ENCODE measurements around the gene LIMS4.
"Not testable (repeated sequence)": the region's sequence is repeated elsewhere in the genome, so short reads cannot be mapped to it uniquely, and the experiment has no call there.

The LIMS4 gene, protein sequence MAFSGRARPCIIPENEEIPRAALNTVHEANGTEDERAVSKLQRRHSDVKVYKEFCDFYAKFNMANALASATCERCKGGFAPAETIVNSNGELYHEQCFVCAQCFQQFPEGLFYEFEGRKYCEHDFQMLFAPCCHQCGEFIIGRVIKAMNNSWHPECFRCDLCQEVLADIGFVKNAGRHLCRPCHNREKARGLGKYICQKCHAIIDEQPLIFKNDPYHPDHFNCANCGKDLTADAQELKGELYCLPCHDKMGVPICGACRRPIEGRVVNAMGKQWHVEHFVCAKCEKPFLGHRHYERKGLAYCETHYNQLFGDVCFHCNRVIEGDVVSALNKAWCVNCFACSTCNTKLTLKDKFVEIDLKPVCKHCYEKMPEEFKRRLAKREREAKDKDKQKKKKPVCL
- 0 reads per million in 2 donors for total RNA-seq

DNA sequence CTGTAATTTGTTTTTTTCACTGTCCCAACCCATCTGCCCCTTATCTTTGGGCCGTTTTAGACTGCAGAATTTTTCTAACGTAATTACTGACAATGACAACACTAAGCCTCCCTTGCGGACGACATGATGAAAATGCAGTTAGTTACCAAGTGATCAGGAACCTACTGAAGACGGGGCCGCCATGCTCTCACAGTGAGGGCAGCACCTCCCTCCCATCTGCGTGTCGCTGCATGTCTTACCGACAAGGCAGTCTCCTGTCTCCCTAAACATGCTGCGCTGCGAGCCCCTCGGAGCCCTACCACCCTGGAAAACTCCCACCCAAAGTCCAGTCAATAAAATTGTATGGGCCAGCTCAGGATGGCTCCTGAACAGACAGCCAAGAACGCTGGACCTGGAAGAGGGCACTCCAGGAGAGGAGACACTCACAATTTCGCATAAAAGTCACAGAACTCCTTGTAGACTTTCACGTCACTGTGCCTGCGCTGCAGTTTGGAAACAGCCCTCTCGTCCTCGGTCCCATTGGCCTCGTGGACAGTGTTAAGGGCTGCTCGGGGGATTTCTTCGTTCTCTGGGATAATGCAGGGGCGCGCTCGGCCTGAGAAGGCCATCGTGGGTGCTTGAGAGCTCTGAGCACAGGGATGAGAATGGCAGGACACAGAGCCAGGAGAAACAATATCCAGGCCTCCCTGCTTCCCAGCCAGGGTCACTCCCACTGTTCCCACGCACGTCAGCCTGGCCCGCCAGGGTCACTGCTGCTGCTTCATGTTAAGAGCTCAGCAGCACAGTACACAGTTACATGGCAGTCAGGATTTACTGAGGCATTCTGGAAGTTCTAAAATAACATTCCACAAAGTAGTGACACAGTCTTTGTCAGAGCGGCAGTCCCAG is at the start of gene LIMS4:
Gene LIMS4, minus strand, starts transcription at position 646 of the 888 bp plus-strand sequence. Its CDS starts 38 bp downstream, at position 608.
- not testable (repeated sequence) for DNase-seq

DNA sequence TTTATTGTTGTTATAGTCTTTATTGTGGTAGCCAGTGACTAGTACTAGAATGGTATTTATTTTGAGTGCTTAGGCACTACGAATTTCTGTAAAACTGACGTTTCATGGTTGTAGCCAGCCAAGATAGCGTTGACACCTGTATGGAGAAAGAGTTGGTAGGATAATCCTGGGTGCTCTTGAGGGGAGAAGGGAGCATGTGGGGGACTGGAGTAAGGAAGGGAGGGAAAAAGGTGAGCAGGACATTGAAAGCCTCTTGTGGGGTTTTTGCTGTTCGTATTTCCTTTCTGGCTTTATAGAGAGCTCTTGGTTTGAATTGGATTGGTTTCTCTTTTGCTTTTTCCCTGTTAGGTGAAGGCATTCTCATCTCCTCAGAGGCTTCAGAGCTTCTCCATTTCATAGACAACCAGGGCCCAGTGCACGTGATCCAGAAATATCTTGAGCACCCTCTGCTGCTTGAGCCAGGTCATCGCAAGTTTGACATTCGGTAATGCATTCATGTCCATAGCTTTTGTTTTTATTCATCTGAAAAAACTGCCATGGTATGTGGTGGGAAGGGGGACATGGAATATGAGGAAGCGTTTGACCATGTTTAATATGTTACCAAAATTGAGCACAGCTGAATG is 27.2 kb upstream of the LIMS4 start:
- not testable (repeated sequence) for DNase-seq

DNA sequence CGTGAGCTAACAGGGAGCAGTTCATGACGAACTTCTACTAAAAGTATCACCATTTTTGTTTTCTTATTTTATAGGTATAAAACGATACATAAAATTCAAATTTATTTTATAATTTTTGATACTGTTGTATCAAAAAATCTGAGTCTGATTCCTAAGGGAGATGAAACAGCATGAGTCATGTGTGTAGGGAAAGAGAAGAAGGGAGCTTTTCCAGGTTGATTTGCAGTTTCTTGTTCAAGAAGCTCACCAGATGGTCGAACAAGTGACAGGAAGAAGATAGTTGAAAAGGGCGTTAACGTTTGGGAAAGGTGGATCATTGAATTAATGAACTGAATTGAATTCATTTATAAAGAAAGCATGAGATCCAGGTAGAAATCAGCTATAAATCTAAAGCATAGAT is 23.4 kb upstream of the LIMS4 start:
- DNase-seq, result not testable (repeated sequence)

DNA sequence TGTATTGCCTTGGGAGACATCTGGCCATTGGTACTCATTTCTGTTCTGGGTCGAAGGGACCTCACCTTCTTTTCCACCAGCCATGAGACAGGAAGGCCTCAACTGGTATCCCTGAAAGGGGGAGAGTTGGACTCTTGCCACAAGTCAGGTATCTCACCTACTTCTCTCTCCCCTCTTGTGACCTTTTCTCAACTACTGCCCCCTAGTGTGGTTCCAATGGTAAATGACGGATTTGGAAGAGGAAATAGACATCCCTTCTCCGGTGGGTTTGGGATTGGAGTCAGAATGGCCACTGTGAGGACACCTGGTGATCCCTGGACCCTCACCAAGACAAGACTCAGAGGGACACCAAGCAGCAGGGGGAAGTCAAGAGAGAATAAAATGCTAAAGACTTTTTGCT is 21.9 kb upstream of the LIMS4 start:
- not testable (repeated sequence) for DNase-seq

- not testable (repeated sequence) for DNase-seq
These were observed 16.4 kb upstream of the LIMS4 start for GRCh38 chr2:110488991-110489390.

DNA sequence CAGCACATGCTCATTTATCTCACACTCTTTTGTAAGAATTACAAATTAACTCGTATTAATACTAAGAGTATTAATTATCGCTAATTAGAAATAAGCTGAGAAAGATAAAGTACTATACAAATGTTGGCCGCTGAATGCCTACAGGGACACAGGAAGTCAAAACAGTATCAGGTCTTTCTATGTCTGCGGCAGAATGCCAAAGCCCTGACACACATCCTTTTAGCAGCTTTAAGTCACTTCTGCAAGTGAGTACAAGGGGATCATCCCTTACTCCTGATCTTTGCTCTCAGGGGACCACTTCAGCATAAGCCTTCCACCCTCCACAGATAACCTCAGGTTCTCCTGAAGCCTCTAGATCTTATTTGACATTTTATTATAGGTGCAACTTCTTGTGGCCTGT is 10.1 kb upstream of the LIMS4 start:
- not testable (repeated sequence) for DNase-seq

- DNase-seq, result not testable (repeated sequence)
These were observed 8.6 kb upstream of the LIMS4 start for GRCh38 chr2:110481200-110481599.

DNA sequence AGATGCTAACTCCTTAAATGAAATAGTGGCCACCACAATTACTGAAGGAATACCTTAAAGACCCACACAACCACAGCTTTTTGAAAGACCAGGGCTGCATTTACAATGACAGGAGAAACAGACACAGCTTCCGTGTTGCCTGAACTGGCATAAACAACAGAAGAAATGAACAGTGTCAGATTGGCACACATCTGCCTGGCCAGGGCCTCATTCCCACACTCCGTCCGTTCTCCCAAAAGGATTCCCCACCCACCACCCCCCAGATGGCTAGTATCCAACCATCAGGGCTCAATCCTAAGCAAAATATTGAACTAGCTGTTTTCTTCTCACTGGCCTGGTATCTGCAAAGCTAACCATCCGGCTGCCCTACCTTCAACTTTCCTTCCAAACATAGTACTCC is 7.5 kb upstream of the LIMS4 start:
- not testable (repeated sequence) for DNase-seq

GRCh38 chr2:110477370-110477769 is 4.8 kb upstream of the LIMS4 start:
- DNase-seq, result not testable (repeated sequence)

GRCh38 chr2:110476952-110477351 is 4.3 kb upstream of the LIMS4 start:
- not testable (repeated sequence) for DNase-seq

- not testable (repeated sequence) for DNase-seq
These were observed 3.2 kb upstream of the LIMS4 start for GRCh38 chr2:110475627-110476359.

DNA sequence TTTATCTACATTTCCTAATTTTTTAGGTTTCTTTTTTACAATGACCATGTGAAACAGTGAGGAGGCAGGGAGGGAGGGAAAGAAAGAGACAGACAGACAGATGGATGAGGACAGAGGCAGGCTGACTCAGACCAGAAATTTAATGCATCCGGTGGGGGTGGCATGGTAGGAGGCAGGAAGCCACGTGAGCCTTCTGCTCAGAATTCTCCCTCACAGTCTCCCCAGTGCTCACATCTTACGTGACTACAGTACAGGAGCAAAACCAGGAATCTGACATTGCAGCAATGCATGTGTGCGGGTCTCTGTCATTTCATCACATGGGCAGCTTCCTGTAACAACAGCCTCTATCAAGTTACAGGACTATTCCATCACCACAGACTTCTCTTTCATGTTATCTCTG is 2.3 kb upstream of the LIMS4 start:
- not testable (repeated sequence) for DNase-seq

DNA sequence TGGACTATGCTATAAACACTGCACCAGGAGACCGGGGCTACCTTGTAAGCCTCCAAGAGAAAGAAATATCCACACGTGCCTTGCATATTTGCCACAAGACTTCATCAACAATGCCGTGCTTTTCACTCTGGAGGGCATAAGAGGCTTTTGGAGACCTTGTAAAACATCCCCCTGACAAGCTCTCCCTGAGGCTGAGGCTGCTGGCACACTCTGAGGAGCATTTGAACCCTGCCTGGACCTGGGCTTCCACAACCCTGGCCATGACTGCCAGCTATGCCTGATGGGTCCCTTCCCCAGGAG is 393 bp upstream of the LIMS4 start:
- not testable (repeated sequence) for DNase-seq

DNA sequence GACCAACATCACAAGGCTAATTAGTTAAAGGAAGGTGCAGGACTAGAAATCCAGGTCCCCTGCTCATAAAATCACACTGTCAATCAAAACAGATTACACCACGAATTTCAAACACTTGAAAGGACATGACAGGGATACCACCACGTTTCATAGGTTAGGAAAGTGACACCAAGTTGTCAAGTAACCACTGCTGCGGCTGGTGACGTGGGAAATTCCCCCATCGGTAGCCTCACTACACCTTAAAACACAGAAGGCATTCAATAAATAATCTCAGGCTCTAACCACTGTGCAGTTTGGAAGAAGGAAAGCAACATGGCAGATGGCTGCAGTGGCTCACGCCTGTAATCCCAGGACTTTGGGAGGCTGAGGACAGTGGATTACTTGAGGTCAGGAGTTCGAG is 3.7 kb downstream of the LIMS4 start:
- not testable (repeated sequence) for DNase-seq

- not testable (repeated sequence) for DNase-seq
These were observed 7.3 kb downstream of the LIMS4 start for GRCh38 chr2:110465312-110465711.

DNA sequence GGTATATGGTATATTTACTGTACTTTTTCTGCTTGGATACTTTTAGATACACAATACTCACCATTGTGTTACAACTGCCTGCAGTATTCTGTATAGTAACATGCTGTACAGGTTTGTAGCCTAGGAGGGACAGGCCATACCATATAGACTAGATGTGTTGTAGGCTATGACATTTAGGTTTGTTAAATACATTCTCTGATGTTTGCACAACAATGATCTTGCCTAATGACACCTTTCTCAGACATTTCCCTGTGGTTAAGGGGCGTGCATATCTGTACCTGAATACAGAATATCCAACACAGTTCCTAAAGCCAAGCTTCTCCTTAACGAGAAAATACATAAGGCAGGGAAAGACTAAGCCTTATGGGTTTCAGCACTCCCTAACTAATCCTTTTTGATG is 10.2 kb downstream of the LIMS4 start:
- not testable (repeated sequence) for DNase-seq

- not testable (repeated sequence) for DNase-seq
These were observed 12.3 kb downstream of the LIMS4 start for GRCh38 chr2:110460318-110460717.

DNA sequence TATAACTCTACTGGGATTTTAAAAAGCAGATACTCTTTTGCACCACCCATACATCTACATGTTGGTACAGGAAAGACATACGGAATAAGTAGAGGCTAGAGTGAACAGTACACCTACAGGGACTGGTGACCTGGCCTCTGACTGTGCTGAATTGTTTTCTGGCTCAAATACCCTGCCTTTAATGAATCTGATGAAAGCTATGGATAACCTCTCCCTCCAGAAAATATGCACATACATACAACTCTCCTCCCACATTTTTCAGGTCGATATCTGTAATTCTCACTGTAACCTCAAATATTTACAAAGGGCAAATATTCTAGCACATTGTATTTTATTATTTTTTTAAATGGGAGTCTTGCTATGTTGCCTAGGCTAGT is 15.4 kb downstream of the LIMS4 start:
- not testable (repeated sequence) for DNase-seq

DNA sequence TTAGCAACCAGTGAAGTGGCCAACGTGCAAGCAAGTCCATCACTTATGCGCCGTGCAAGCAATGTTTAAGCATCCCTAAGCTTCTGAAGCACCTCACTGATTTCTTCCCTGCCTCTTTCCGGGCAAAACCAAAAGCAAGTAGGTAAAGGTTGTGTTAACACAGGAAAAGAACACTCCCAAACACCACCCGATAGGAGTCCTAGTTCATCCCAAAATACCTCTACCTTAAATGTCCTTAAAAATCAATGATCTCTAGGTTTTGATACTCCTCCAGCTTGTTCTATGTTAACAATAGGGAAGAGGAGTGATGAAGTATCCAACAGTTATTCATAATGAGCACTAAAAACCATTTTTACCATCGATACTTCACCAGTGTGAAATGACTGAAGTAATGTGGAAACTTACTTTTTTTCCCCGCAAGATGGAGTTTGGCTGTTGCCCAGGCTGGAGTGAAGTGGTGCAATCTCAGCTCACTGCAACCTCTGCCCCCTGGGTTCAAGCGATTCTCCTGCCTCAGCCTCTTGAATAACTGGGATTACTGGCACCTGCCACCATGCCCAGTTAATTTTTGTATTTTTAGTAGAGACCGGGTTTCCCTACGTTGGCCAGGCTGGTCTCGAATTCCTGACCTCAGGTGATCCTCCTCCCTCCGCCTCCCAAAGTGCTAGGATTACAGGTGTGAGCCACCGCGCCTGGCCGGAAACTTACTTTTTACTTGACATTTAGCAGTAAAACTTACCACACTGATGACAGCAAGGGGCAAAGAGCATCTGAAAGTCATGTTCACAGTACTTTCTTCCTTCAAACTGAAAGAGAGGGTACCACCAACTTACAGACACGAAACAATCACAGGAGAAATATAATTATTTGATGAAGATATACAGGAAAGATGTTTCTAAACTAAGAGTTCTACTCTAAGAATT is 16.1 kb downstream of the LIMS4 start:
- not testable (repeated sequence) for DNase-seq

- not testable (repeated sequence) for DNase-seq
These were observed 17.4 kb downstream of the LIMS4 start for GRCh38 chr2:110455080-110455670.

DNA sequence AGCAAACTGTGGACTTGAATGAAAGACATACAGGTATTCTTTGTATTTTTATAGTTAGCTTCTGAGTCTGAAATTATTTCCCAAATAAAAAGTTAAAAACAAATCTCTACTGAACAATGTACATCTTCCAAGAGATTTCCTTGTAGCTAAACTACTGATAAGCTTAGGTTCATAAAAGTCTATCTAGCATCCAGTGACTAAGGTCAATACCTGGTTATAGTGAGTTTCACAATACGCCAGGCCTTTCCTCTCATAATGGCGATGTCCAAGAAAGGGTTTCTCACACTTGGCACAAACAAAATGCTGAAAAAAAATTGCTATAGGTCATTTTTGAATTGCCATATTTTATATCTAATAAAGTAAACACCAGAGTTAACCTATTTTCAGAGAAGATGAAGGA is 21.7 kb downstream of the LIMS4 start:
- DNase-seq, result not testable (repeated sequence)

All from activated gamma-delta T cell (primary cell).